ENCODE measurements around the gene CSTB. TPM values are rescaled to one million over a fixed set of nuclear protein-coding genes. Genes with fewer than 3 reads are reported as not detected.

Gene CSTB
- total RNA-seq, 1 donor from 2014 or later = 7.1 TPM

GRCh38 chr21:43733529-43734071, 42.5 kb downstream of the CSTB start:
- no peak overlapping the region for H3K4me3 Mint-ChIP-seq

GRCh38 chr21:43733060-43733459, 43.0 kb downstream of the CSTB start:
- H3K36me3 ChIP-seq = no peaks in the 10 kb centered on the region
- peaks cover 32% of the 10 kb centered on the region for H3K4me1 Mint-ChIP-seq
- H3K4me3 ChIP-seq = no peak overlapping the region
- peaks cover 24% of the 10 kb centered on the region for H3K79me2 ChIP-seq (ENCODE audit: low read depth)
- peaks cover 9% of the 10 kb centered on the region for H3F3A ChIP-seq (ENCODE audit: low read depth)
- TF ChIP-seq CTCF (IDR thresholded peaks at IDR 0.05) = no peak
- TF ChIP-seq EZH2 (IDR thresholded peaks at IDR 0.05) = no peak
- no peak for TF ChIP-seq EZH2phosphoT487 (IDR thresholded peaks at IDR 0.05)
- H3K27ac Mint-ChIP-seq = no peak overlapping the region
- peaks cover 4% of the 10 kb centered on the region for H3K36me3 Mint-ChIP-seq
- H2AFZ ChIP-seq (replicated peaks) = no peak overlapping the region
- H3K4me3 Mint-ChIP-seq = no peak overlapping the region
- H3K9ac ChIP-seq = no peak overlapping the region
- H3K27me3 ChIP-seq = no peaks in the 10 kb centered on the region
- H4K20me1 ChIP-seq (ENCODE audit: low read depth) = no peaks in the 10 kb centered on the region
- H3K27ac ChIP-seq = no peak overlapping the region
- no peaks in the 10 kb centered on the region for H3K9me3 Mint-ChIP-seq
- no peaks in the 10 kb centered on the region for H3K4me1 ChIP-seq
- no peak overlapping the region for H3K4me2 ChIP-seq
- no peak for DNase-seq (ENCODE audit: low spot score)
- H3K27me3 Mint-ChIP-seq (ENCODE audit: insufficient read depth, low read depth) = peaks cover 9% of the 10 kb centered on the region
- no peaks in the 10 kb centered on the region for H3K9me3 ChIP-seq (ENCODE audit: low read depth)

More at GRCh38 chr21:43733529-43734071, 42.5 kb downstream of the CSTB start:
- Mint-ChIP-seq H3K27ac (no peak overlapping the region), H3K9me3 (no peaks in the 10 kb centered on the region), H3K4me1 (peaks cover 31% of the 10 kb centered on the region), H3K27me3 (ENCODE audit: insufficient read depth, low read depth) (peaks cover 8% of the 10 kb centered on the region), H3K36me3 (peaks cover 4% of the 10 kb centered on the region)
- H3F3A ChIP-seq (ENCODE audit: low read depth) = peaks cover 9% of the 10 kb centered on the region
- H3K27ac ChIP-seq = no peak overlapping the region
- H3K9ac ChIP-seq = no peak overlapping the region
- H3K36me3 ChIP-seq = no peaks in the 10 kb centered on the region
- H3K79me2 ChIP-seq (ENCODE audit: low read depth) = peaks cover 24% of the 10 kb centered on the region
- H2AFZ ChIP-seq (replicated peaks) = no peak overlapping the region
- TF ChIP-seq EZH2 (IDR thresholded peaks at IDR 0.05) = no peak
- no peak for TF ChIP-seq EZH2phosphoT487 (IDR thresholded peaks at IDR 0.05)
- TF ChIP-seq CTCF (IDR thresholded peaks at IDR 0.05) = no peak
- H3K4me2 ChIP-seq = no peak overlapping the region
- H3K4me1 ChIP-seq = no peaks in the 10 kb centered on the region
- no peaks in the 10 kb centered on the region for H3K27me3 ChIP-seq
- H4K20me1 ChIP-seq (ENCODE audit: low read depth) = no peaks in the 10 kb centered on the region
- no peaks in the 10 kb centered on the region for H3K9me3 ChIP-seq (ENCODE audit: low read depth)
- H3K4me3 ChIP-seq = no peak overlapping the region
- DNase-seq (ENCODE audit: low spot score) = no peak

- no peak overlapping the region for H3K9ac ChIP-seq
- no peak overlapping the region for H3K27ac Mint-ChIP-seq
- H3K36me3 ChIP-seq = no peaks in the 10 kb centered on the region
- H3K4me3 ChIP-seq = no peak overlapping the region
- H3K4me1 Mint-ChIP-seq = peaks cover 36% of the 10 kb centered on the region
- no peak overlapping the region for H3K27ac ChIP-seq
- H3F3A ChIP-seq (ENCODE audit: low read depth) = peaks cover 9% of the 10 kb centered on the region
- H3K27me3 ChIP-seq = no peaks in the 10 kb centered on the region
- H2AFZ ChIP-seq (replicated peaks) = no peak overlapping the region
- peaks cover 4% of the 10 kb centered on the region for H3K36me3 Mint-ChIP-seq
- no peaks in the 10 kb centered on the region for H3K4me1 ChIP-seq
- no peak overlapping the region for H3K4me3 Mint-ChIP-seq
- no peaks in the 10 kb centered on the region for H3K9me3 Mint-ChIP-seq
- peaks cover 9% of the 10 kb centered on the region for H3K27me3 Mint-ChIP-seq (ENCODE audit: insufficient read depth, low read depth)
- H3K9me3 ChIP-seq (ENCODE audit: low read depth) = no peaks in the 10 kb centered on the region
- TF ChIP-seq CTCF (IDR thresholded peaks at IDR 0.05) (no peak), EZH2phosphoT487 (IDR thresholded peaks at IDR 0.05) (no peak), EZH2 (IDR thresholded peaks at IDR 0.05) (no peak)
- no peak for DNase-seq (ENCODE audit: low spot score)
- no peak overlapping the region for H3K4me2 ChIP-seq
- peaks cover 24% of the 10 kb centered on the region for H3K79me2 ChIP-seq (ENCODE audit: low read depth)
- no peaks in the 10 kb centered on the region for H4K20me1 ChIP-seq (ENCODE audit: low read depth)
Measured at GRCh38 chr21:43731891-43732711, 44.0 kb downstream of the CSTB start.
